IgD-negative memory B cell (primary cell): ENCODE results near the gene MPZL3. TPM values are rescaled to one million over a fixed set of nuclear protein-coding genes. Genes with fewer than 3 reads are reported as not detected.
A peak's percentile ranks its signal among the peaks of the same experiment; 100 is the strongest.

Experiments used
- H3K27ac Mint-ChIP-seq, 3 donors: one replicate each; pipeline ENCODE4 v1.8.0; 2020 to 2022; ENCODE audit warnings: mild to moderate bottlenecking in 3 of 3, mixed read lengths in 3 of 3, moderate library complexity in 1 of 3
- H3K27me3 Mint-ChIP-seq: one replicate; pipeline ENCODE4 v1.8.0; 2021; ENCODE audit warnings: mixed read lengths
- H3K36me3 Mint-ChIP-seq: one replicate; pipeline ENCODE4 v1.8.0; 2020; ENCODE audit warnings: mild to moderate bottlenecking, mixed read lengths
- H3K4me1 Mint-ChIP-seq, 3 donors: one replicate each; pipeline ENCODE4 v1.8.0; 2020 to 2022; ENCODE audit warnings: mixed read lengths in 3 of 3, mild to moderate bottlenecking in 1 of 3
- H3K4me3 Mint-ChIP-seq, 4 donors: one replicate each; pipeline ENCODE4 v1.8.0; 2020 to 2022; ENCODE audit warnings: mild to moderate bottlenecking in 4 of 4, mixed read lengths in 4 of 4, moderate library complexity in 3 of 4
- H3K9me3 Mint-ChIP-seq, 3 donors: one replicate each; pipeline ENCODE4 v1.8.0; 2020 to 2021; ENCODE audit warnings: mixed read lengths in 3 of 3, mild to moderate bottlenecking in 1 of 3
- polyA plus RNA-seq: library from polyadenylated mRNA; unstranded; fragments of 300-500 nt; fragmentation: Illumina TruSeq; gene quantifications from one replicate; pipeline ENCODE4 v1.2.3, GENCODE V29; 2021

MPZL3 gene, protein sequence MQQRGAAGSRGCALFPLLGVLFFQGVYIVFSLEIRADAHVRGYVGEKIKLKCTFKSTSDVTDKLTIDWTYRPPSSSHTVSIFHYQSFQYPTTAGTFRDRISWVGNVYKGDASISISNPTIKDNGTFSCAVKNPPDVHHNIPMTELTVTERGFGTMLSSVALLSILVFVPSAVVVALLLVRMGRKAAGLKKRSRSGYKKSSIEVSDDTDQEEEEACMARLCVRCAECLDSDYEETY
- polyA plus RNA-seq = 0.95 TPM

DNA sequence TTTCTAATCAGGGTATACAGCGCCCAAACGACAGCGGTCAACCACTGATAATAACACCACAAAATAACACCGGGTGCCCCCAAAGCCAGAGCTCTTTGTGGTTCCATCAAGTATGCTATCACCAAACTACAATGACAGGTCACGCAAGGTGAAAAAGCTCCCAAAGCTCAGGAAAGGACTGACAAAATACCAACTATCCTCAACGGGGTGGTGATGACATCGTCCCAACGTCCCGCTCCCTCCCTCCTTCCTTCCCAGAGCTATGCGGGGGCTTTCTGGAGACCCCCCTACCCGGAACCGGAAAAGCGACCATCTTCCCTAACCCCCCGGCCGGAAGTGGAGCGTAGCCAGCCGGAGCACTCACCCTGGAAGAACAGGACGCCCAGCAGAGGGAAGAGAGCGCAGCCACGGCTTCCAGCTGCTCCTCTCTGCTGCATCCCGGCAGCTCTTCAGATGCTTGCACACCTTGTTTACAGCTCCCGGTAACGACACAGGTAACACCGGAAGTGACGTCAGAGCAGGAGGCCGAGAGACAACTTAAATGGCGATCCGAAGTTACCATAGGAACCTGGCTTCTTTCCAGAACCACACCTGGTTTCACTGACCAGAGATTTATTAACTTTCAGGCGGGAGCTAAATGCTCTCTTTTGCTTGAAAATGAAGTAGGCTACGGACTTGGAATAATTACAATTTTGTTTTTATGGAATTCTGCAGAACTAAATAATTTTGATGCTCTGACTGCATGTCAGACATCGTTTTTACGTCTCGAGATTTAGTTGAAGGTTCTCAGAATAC lies at the start of gene MPZL3:
Gene MPZL3, minus strand, starts transcription at position 508 of the 795 bp plus-strand sequence. Its CDS starts 71 bp downstream, at position 437.
- Mint-ChIP-seq H3K36me3 (peaks cover 4% of the 10 kb centered on the region), H3K9me3 (peaks cover 0 to 2% (median 0%) of the 10 kb centered on the region in 3 donors), H3K4me3 (peak within 1 kb of the TSS; percentile 95 to 100 (median 98)), H3K27ac (peak within 1 kb of the TSS; percentile 99 to 100 (median 99)), H3K27me3 (peaks cover 5% of the 10 kb centered on the region), H3K4me1 (peaks cover 9 to 16% (median 10%) of the 10 kb centered on the region in 3 donors)

DNA sequence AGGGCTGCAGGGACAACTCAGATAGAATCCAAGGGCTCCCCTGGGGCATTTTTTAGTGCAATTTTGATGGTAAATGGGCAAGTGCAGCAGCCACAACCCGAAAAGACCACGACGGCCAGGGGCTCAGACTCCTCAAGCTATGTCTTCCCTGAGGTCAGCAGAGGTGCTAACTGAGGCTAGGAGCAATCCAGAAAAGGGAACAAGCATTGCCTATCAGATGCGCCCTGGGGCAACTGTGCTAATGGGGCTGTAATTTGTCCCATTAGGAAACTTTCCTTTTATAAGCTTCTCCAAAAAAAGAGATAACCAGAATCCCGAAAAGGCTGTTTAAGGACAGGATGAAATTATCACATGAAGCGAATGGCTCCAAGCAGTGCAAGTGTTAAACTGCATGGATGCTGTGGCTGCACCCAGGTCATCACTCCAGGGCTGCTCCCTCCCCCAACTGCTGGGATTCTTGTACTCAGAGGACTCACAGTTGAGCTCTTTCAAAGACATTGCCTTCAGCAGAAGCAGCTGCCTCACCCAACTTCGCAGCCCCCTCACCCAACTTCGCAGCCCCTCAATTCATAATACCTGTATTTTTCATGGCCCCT lies 49.5 kb upstream of the MPZL3 start:
- H3K4me1 Mint-ChIP-seq = peaks cover 0 to 2% (median 0%) of the 10 kb centered on the region in 3 donors
- no peaks in the 10 kb centered on the region for H3K36me3 Mint-ChIP-seq
- H3K9me3 Mint-ChIP-seq = no peaks in the 10 kb centered on the region
- no peak overlapping the region for H3K27ac Mint-ChIP-seq
- no peaks in the 10 kb centered on the region for H3K27me3 Mint-ChIP-seq
- no peak overlapping the region for H3K4me3 Mint-ChIP-seq

DNA sequence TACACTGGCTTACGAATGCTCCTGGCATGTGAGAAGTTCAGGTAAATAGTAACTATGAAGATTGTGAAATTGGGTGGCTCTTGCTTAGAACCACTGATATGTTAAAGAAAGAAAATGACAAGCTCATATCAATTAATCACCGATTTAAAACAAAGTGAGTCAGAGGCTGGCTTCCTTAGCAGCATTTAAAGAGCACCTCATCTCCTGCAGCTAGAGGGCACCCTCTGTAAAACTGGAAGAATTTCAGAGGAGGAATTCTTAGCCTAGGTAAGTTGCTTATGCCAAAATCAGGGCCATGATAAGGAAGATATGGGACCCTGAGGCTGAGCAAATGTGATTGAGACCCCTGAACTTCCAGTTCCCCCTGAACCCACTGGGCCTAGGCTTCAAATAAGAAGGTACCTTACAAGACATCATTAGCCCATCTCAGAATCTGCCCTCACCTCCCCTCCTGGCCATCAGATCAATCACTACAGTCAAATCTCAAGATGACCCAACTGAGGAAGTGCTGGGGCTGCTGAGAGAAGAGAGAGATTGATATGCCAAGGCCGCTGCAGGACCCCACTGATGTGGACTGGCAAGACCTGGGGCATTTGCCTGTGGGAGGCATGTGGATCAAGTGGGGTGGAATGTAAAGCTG lies 43.8 kb upstream of the MPZL3 start:
- H3K9me3 Mint-ChIP-seq = no peaks in the 10 kb centered on the region
- no peak overlapping the region for H3K4me3 Mint-ChIP-seq
- H3K36me3 Mint-ChIP-seq = peaks cover 2% of the 10 kb centered on the region
- no peak overlapping the region for H3K27ac Mint-ChIP-seq
- peaks cover 2% of the 10 kb centered on the region for H3K27me3 Mint-ChIP-seq
- H3K4me1 Mint-ChIP-seq = peaks cover 0 to 3% (median 0%) of the 10 kb centered on the region in 3 donors

DNA sequence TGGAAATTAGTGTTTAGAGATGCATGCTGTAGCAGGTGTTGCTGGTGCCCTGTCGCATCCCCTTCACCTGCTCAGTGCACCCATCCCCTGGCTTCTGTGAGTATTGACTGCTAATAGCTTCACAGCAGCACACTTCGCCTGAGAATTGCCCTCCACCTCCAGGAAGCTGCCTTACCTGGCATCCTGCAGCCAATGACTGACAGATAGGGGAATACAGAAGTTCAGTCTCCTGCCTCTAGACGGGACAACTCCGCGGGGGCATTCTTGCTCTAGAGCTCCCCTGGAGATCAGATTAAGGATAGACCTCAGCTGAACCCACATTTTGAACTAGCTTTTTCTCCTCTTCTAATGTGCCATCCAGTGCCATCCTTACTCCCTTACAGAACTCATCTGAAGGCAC lies 43.0 kb upstream of the MPZL3 start:
- Mint-ChIP-seq H3K4me1 (peaks cover 0 to 6% (median 2%) of the 10 kb centered on the region in 3 donors), H3K27me3 (peaks cover 4% of the 10 kb centered on the region), H3K9me3 (no peaks in the 10 kb centered on the region), H3K4me3 (no peak overlapping the region), H3K27ac (no peak overlapping the region), H3K36me3 (peaks cover 2% of the 10 kb centered on the region)

DNA sequence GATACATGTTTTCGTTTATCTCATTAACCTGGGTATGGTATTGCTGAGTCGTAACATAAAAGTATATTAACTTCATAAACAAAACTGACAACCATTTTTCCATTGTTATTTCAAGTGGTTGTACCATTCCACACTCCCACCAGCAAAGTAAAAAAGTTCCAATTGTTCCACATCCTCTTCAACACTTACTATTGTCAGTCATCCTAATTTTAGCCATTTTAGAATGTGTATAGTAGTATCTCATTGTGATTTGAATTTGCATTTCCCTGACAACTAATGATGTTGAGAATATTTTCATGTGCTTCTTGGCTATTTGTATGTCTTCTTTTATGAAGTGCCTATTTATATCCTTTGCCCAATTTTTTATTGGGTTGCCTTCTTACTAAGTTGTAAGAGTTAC lies 41.9 kb upstream of the MPZL3 start:
- H3K27ac Mint-ChIP-seq = no peak overlapping the region
- H3K4me3 Mint-ChIP-seq = no peak overlapping the region
- peaks cover 0 to 6% (median 2%) of the 10 kb centered on the region in 3 donors for H3K4me1 Mint-ChIP-seq

DNA sequence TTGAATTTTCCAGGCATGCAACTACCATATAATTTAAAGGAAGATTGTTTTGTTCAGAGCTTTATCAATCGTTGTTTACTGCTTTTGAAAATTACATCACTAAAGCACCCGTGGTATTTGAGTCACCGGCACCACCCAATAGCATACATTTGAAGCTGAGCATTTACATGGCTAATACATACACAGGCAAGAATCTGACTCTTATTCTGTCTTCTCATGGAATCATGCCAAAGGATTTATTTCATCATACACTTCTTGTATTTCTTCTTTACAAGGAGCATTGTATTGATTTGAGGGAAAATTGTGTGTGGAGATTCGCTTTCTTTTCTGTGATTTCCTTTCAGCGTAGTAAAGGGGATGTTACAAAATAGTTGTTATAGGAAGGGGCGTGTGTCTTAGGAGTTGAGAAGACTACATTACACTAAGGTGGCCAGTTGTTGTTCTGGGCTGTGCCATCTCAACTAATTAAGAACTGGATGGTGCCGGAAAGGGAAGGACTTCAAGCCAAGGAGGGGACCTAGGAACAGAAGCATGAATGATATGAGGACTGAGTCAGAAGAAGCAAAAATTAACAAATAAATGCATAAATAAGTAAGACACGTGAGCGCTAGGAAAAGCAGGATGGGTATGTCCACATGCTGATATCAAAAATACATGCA lies 39.4 kb upstream of the MPZL3 start:
- Mint-ChIP-seq H3K27ac (no peak overlapping the region), H3K9me3 (no peaks in the 10 kb centered on the region), H3K4me3 (no peak overlapping the region), H3K4me1 (peaks cover 0 to 6% (median 2%) of the 10 kb centered on the region in 3 donors), H3K36me3 (peaks cover 2% of the 10 kb centered on the region), H3K27me3 (peaks cover 8% of the 10 kb centered on the region)

More for the DNA sequence above, 41.9 kb upstream of the MPZL3 start:
- H3K36me3 Mint-ChIP-seq = peaks cover 2% of the 10 kb centered on the region
- H3K27me3 Mint-ChIP-seq = peaks cover 6% of the 10 kb centered on the region
- no peaks in the 10 kb centered on the region for H3K9me3 Mint-ChIP-seq

DNA sequence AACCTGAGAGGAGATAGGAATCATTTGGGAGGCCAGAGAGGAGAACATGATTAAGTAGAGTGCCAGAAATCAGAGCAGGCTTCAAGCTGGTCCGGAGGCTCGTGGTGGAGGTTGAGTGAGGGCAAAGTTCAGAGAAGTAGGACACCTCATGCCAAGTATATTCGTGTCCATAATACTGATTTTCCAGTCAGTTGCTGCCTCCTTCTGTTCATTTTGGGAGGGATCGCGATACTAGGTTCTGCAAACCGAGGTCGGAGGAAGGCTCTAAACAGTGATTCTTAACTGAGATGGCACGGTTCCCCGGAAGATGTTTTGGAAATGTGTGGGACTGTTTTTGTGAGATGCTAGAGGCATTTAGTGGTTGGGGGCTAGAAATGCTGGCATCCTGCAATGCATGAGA lies 38.8 kb upstream of the MPZL3 start:
- Mint-ChIP-seq H3K4me1 (peaks cover 0 to 5% (median 2%) of the 10 kb centered on the region in 3 donors), H3K9me3 (no peaks in the 10 kb centered on the region), H3K27me3 (peaks cover 8% of the 10 kb centered on the region), H3K27ac (no peak overlapping the region), H3K4me3 (no peak overlapping the region), H3K36me3 (peaks cover 2% of the 10 kb centered on the region)

DNA sequence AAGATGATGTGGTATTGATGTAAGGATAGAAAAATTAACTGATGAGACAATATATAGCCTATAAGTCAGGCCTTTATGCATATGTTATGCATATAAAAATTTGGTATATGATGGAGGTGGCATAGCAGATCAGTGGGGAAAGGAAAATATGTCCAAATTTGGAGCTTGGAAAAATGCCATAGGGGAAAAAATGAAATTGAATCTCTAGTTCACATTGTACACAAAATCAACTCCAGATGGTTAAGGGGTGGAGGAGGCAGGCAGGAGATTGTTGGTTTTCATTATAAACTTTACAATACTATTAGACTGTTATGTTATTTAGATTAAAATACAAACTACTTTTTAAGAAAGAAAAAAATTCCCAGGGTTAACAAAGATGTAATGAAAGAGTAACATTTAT lies 37.2 kb upstream of the MPZL3 start:
- Mint-ChIP-seq H3K4me3 (no peak overlapping the region), H3K27me3 (peaks cover 8% of the 10 kb centered on the region), H3K36me3 (peaks cover 2% of the 10 kb centered on the region), H3K4me1 (peaks cover 0 to 5% (median 2%) of the 10 kb centered on the region in 3 donors), H3K27ac (no peak overlapping the region), H3K9me3 (no peaks in the 10 kb centered on the region)

DNA sequence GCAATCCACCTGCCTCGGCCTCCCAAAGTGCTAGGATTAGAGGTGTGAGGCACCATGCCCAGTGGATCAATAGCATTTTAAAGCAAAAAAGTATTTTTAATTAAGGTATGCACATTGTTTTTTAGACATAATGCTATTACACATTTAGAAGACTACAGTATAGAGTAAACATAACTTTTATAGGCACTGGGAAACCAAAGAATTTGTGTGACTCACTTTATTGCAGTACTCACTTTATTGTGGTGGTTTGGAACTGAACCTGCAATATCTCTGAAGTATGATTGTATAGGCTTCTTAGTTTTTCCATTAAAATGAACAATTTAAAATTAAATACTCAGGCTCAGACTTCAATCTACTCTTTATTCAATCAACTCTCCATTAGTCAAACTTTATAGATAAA lies 34.8 kb upstream of the MPZL3 start:
- Mint-ChIP-seq H3K9me3 (no peaks in the 10 kb centered on the region), H3K27ac (no peak overlapping the region), H3K4me1 (peaks cover 2 to 10% (median 5%) of the 10 kb centered on the region in 3 donors), H3K36me3 (no peaks in the 10 kb centered on the region), H3K27me3 (peaks cover 8% of the 10 kb centered on the region), H3K4me3 (no peak overlapping the region)

DNA sequence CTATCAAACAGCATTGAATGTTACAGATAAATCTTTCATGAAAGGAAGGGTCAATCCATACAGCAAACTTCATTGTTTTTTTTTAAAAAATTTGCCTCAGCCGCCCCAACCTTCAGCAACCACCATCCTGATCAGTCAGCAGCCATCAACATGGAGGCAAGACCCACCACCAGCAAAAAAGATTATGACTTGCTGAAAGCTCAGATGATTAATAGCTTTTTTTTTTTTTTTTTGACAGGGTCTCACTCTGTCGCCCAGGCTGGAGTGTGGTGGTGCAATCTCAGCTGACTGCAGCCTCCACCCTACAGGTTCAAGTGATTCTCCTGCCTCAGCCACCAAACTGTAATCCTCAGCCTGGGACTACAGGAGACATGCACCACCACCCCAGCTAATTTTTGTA lies 34.4 kb upstream of the MPZL3 start:
- no peak overlapping the region for H3K27ac Mint-ChIP-seq
- H3K9me3 Mint-ChIP-seq = no peaks in the 10 kb centered on the region
- peaks cover 8% of the 10 kb centered on the region for H3K27me3 Mint-ChIP-seq

DNA sequence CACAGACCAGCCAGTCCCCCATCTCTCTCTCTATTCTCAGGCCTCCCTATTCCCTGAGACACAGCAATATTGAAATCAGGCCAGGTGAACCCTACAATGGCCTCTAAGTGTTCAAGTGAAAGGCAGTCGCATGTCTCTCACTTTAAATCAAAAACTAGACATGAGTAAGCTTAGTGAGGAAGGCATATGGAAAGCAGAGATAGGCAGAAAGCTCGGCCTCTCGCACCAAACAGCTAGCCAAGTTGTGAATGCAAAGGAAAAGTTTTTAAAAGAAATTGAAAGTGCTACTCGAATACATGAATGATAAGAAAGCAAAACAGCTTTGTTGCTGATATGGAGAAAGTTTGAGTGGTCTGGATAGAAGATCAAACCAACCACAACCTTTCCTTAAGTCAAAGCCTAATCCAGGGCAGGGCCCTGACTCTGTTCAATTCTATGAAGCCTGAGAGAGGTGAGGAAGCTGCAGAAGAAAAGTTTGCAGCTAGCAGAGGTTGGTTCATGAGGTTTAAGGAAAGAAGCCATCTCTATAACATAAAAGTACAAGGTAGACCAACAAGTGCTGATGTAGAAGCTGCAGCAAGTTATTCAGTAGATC lies 31.7 kb upstream of the MPZL3 start:
- H3K27me3 Mint-ChIP-seq = peaks cover 1% of the 10 kb centered on the region
- H3K36me3 Mint-ChIP-seq = no peaks in the 10 kb centered on the region
- peaks cover 9 to 16% (median 12%) of the 10 kb centered on the region in 3 donors for H3K4me1 Mint-ChIP-seq
- no peak overlapping the region for H3K27ac Mint-ChIP-seq
- H3K4me3 Mint-ChIP-seq = no peak overlapping the region
- no peaks in the 10 kb centered on the region for H3K9me3 Mint-ChIP-seq

More for the DNA sequence above, 34.4 kb upstream of the MPZL3 start:
- Mint-ChIP-seq H3K4me3 (no peak overlapping the region), H3K36me3 (no peaks in the 10 kb centered on the region), H3K4me1 (peaks cover 3 to 12% (median 7%) of the 10 kb centered on the region in 3 donors)

DNA sequence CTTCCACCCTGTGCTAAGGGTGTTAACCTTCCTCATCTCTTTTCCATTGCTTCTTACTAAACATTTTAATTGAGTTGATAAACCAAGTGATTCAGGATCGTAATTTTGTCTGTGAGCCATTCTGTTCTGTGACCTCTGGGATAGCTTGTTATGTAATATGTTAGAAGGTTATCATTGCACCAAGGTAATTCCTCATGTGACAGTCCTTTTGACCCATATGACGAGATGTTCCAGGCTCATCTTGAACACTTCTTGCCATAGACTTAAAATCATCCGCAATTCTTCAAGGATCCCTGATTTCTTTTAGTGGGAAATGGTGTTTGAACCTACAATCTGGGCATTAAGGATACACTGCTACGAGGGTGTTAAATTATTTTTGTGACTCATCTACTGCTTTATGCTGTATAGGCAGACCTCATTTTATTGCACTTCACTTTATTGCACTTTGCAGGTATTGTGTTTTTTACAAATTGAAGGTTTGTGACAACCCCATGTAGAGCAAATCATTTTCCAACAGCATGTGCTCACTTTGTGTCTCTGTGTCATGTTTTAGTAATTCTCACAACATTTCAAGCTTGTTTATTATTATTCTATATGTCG lies 31.0 kb upstream of the MPZL3 start:
- H3K9me3 Mint-ChIP-seq = no peaks in the 10 kb centered on the region
- no peaks in the 10 kb centered on the region for H3K36me3 Mint-ChIP-seq
- H3K27me3 Mint-ChIP-seq = peaks cover 1% of the 10 kb centered on the region
- H3K27ac Mint-ChIP-seq = no peak overlapping the region
- H3K4me1 Mint-ChIP-seq = peaks cover 9 to 16% (median 12%) of the 10 kb centered on the region in 3 donors
- H3K4me3 Mint-ChIP-seq = no peak overlapping the region

DNA sequence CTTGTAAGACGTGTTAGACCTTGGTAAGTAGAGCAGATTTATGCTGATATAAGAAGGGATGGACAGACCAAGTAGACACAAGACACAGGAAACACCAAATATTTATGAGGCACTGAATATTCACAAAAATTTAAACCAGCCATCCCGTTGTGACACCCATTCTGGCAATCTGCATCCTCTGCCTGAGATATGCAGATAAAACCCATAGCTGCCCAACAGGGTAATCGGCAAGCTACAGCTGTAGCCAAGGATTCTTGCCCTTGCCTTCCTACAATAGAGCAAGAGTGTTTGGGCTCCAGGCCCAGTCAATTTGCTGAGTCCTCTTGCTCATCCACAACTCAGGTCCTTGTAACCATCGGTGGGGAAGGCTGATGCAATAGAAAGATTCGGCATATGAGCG lies 30.4 kb upstream of the MPZL3 start:
- Mint-ChIP-seq H3K36me3 (no peaks in the 10 kb centered on the region), H3K27ac (no peak overlapping the region), H3K4me1 (peaks cover 9 to 16% (median 12%) of the 10 kb centered on the region in 3 donors), H3K9me3 (no peaks in the 10 kb centered on the region), H3K4me3 (no peak overlapping the region), H3K27me3 (peaks cover 1% of the 10 kb centered on the region)

DNA sequence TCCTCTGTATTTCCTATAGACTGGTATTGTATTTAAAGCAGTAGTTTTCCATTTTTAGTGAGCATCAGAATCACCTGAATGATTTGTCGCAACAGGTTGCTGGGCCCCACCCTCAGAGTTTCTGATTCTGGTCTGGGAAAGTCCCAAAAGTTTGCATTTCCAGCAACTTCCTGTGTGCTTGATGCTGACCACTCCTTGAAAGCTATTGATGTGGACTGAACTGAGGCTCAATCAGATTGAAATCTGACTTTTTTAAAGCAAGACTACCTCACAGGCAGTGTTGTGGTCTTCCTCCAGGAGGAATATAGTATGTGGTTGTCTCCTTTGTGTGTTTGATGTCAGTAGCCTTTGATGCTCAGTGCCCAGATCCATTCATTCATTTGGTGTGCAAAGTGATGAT lies 29.1 kb upstream of the MPZL3 start:
- peak overlapping the region in 2 of 4 donors; percentile 34 to 81 for H3K4me3 Mint-ChIP-seq
- H3K27ac Mint-ChIP-seq = peak overlapping the region in 1 of 3 donors; percentile 77
- no peaks in the 10 kb centered on the region for H3K36me3 Mint-ChIP-seq
- no peaks in the 10 kb centered on the region for H3K27me3 Mint-ChIP-seq
- no peaks in the 10 kb centered on the region for H3K9me3 Mint-ChIP-seq
- peaks cover 10 to 16% (median 12%) of the 10 kb centered on the region in 3 donors for H3K4me1 Mint-ChIP-seq
